HUDEP-2 (cell line): ENCODE results near the gene GABBR2.
A peak's percentile ranks its signal among the peaks of the same experiment; 100 is the strongest.

Source experiments
- DNase-seq, 76 experiments: peaks; one replicate each; lab custom pipeline; 2025; ENCODE audit not compliant: unreplicated experiment in 76 of 76; lab: John Stamatoyannopoulos, UW

GABBR2 gene

DNA sequence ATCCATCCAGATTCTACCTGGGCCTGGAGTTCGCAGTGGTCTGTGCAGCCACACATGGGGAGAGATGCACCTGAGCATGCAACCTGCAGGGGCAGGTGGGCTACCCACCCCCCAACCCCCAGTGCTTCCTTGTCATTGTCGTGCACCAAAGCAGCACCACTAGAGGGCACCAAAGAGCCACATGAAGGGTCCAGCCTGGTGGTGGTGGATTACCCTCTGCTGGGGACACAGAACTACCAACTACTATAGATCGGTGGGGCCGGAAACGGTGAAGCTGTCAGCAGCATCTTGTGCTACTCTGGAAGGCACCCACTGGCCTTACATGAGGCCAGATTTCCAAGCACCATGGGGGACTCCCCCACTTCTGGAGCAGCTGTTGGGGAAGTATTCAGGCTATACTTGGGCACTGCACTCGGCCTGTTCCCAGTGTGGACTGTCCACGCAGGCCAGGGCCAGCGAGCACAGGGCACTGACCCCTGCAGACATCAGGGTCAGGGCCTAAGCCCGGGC, 393.1 kb downstream of the GABBR2 start:
- DNase-seq = peak in 67 of 76 experiments; percentile 4 to 80 (median 44)

DNA sequence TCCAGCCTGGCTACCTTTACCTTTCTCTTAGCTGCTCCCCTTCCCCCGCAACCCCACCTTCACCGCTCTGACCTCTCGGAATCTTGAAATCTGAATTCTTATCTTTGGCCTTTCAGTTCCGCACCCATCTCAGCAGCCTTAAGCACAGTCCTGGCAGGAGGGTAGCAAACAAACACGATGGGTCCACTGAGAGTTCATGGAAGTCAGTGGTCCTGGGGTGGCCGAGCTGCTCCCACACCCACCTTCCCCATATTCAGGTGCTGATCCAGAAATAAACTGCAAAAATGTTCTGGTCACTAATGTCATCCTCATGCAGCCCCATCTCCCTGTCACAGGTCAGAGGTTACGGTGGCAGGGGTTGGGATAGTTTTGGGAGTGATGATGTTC, 393.7 kb downstream of the GABBR2 start:
- no peak for DNase-seq

DNA sequence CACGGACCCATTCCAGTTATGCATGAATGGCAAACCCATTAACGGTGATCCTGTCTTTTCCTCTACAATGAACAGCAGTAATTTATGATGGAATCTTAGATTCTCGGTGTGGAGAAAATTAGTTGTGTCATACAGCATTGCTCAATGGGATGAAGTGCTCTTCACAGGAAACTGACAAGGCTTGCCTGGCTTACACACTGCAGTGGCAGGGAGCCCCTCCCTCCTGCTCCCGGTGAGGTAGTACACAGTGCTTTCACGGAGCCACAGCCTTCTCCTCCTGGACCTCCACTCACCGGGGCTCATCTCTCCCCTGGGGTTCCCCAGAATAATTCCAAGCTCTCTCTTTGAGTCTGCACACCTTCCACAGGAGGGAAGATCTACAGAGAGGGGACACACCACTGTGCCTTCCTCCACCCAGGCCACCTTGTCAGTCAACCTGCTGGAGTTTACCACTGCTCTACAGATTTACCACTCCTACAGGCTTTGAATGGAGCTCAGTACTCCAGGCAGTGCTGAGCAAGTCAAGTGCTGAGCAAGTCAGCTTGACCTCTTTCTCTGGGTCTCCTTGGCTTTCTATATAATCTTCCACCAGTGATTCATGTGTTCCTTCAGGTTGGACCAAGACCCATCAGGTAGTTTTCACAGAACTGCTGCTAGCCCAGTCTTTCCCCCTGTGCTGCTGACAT, 394.2 kb downstream of the GABBR2 start:
- DNase-seq = no peak

DNA sequence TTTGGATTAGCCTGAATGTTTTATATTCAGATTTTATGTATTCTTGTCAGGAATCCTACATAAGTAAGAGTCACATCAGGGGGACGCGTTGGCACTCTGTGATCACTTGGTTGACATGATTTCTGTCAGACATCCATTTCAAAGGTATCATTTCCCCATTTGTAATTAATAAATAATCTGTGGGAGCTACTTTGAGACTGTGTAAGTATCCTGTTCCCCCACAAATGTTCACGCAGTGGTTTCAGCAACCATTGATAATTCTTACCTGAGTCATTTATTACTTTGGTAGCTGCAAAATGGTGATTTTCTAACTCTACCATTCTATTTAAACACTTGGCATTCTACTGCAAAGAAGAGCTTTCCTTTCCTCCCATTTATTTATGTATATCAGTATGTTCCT, 396.4 kb downstream of the GABBR2 start:
- DNase-seq = no peak

DNA sequence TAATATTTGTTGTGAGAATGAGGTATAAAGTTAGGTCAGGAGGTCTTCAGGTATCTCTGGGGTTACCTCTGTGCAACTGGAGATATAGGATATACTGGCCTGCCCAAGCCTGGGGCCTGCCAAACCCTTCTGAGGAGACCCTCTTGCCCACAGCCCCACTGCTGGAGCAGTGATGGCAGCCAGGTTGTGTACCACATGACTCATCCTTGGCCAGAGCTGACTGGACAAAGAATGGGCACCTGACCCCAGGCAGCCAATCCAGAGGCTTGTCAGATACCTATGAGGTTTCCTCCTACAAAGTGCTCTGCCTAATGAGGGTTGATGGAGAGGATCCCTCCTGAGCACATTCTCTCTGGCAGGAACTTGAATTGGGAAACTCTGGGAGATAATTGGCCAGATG, 397.2 kb downstream of the GABBR2 start:
- DNase-seq = no peak

DNA sequence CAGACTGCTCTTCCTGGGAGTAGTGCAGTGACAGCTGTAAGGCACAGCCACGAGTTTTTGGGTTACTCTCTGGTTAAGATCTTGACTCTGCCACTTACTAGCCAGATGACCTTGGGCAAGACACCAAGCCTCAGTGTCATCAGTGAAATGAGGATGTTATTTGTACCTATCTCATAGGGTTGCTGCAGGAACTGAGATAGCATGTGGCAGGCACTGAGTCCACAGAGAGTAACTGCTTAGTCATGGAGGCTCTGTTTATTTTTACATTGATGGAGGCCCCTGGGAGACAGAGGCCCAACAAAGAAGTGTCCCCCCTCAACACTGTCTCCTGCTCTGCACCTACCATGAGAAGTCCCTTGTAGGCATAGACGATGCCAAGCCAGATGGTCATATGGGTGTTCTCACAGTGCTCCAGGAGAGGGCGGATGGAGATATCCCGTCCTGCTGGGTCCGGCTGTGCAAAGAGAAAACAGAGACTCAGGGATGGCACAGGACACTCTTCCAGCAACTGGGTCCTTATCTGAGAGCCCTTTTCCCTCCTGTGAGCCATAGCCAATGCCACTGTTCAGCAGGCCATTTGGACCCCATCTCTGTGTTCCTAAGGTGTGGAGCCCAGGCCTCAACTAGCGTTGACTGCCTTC, 397.9 kb downstream of the GABBR2 start:
- no peak for DNase-seq

DNA sequence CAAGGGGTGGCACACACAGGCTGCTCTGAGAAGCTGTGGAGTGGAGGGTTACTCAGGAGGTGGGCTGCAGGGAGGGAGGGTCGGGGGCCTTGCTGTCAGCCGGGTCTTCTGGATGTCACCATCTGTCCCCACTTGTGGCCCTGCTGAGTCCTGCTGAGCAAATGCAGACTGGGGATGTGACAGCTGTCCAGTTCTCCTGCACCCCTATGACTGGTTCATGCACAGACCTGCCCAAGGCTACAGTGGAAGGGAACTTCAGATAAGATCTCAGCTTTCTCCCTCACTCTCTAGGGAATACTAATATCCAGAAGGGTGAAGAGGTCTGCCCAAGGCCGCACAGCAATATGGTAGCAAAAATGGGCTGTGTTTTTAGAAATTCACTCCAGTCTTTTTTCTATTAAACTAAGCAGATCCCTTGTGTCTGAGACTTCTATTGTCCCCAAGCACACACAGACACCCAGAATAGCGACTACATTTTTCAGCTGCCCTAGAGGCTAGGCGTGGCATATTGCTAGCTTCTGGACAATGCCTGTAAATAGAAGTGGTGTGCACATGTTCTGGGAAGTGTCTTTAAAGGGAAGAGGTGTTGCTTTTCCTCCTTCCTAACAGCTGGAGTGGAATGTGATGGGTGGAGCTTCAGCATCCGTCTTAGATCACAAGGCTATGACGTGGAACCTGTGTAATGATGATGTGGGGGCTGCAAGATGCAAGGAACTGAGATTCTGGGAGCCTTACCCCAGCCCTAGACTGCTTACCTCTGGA, 402.2 kb downstream of the GABBR2 start:
- no peak for DNase-seq

DNA sequence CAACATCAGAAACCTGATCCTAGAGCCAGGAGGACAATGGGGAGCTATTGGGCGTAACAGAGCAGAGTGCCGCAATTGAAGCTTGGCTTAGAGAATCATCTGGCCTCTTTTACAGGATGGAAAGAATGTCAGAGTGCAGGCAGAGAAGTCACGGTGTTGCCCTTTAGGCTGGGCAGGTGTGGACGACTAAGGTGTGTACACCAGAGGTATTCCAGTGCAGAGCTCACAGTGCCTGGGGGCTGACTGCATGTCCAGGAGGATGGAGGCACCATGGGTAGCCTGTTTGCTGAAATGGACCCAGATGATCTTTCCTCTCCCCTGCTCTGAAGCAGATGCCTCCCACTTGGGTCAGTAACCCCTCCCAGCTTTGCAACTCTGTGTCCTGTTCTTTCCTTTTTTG, 404.4 kb downstream of the GABBR2 start:
- DNase-seq = no peak

DNA sequence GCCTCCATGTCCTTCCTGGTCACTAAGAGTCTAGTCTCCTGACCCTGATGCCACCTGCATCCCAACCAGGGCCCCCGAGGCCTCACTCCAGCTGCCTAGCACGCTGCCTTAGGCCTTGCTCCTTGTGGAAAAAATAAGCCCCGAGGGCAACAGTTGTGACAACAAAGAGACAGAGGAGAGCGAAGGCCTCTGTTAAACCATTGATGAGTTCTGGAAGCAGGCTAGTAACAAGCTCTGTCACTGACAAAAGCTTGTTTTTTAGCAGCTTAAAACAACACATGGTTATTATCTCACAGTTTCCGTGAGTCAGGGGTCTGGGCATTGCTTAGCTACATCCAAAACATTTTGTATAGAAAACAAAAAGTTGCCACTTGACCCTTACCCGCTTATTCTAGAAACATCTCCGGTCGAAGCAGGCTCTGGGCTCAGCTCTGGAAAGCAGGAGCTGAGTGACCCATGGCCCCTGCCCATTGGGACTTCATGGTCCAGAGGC, 405.1 kb downstream of the GABBR2 start:
- no peak for DNase-seq

DNA sequence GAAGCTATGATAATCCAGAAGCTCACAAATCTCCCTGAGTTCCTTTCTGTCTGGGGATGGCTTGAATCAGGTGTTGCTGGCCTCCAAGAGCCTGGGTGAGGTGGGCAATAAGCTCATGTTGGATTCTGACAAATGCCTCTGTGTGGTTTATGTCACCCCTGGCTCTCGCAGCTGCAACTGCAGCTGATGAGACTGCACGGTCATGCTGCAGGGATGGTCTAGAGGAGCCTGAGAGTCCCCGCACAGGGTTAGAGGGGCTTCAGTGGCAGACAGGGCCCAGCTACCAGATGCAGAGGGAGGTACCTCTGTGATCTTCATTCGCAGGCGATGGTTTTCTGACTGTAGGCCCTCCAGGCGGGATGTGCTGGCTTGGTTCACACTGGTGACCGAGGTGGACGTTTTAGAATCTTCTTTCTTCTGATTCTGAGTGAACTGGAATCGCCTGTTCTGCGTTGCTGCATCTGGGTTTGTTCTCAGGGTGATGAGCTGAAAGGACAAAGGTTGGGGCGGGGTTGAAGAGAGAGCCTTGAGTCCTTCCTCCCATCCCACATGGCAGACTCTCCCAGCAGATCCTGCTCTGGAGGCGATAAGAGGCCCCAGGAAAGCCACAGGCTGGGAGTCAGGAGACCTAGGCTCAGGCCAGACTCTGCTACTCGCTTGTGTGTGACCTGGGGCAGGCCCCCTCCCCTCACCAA, 405.6 kb downstream of the GABBR2 start:
- no peak for DNase-seq

DNA sequence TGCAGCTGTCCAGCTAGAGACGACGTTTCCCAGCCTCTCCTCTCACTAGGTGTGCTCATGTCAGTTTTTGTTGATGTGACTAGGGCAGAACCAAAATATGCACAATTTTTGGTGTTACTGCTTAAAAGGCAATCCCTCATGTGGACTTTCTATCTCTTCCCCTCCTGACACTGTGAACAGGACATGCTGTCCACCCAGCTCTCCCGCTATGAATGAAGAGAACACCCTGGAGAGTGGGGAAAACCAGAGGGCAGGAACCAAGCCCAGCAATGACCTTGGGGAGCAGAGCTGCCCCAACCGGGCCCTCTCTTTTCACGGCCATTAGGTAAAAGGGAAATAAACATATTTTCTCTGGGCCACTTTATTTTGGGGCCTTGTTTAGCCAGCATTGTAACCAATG, 406.6 kb downstream of the GABBR2 start:
- no peak for DNase-seq

DNA sequence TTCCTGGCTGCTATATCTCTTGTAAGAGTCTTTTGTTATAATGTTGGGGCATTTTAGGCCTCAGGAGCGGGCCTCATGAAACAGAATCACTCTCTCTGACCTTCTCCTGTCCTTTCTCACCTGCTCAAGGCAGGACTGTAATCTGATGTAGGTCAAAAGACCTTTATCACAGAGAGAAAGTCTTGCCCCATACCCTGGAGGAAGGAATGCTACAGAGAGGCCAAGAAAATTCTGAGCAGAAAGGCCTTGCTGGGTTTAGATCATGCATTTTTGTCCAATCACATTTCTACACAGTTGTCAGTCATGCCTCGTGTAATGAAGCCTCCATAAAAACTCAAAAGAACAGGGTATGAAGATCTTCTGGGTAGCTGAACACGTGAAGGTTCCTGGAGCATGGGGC, 408.1 kb downstream of the GABBR2 start:
- no peak for DNase-seq

DNA sequence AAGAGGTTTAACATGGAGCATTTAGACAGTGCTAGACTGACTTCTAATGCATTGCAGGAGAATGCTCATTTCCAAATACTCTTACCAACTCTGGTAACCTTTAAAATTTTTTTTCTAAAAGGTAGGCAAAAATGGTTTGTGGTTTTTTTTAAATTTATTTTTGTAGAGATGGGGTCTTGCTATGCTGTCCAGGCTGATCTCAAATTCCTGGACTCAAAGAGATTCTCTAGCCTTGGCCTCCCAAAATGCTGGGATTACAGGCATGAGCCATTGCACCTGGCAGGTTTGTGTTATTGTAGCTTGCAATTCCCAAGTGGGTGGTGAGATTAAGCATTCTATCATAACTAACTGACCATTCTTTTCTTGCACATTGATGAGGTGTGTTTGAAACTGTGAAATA, 410.3 kb downstream of the GABBR2 start:
- DNase-seq = no peak

DNA sequence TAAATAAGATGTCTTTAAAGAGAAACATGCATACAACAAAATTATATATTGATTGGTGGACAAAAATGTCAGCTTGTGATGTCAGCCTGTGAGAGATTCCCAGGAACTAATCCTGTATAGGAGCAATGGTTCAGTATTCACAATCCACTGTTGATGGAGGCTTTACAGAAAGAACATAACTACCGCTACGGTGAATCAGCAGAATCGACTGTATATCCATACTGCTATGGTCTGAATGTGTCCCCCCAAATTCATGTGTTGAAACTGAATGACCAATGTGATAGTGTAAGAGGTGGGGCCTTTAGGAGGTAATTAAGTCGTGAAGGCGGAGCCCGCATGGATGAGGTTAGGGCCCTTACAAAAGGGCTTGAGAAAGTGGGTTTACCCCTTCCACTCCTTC, 412.9 kb downstream of the GABBR2 start:
- DNase-seq = no peak

DNA sequence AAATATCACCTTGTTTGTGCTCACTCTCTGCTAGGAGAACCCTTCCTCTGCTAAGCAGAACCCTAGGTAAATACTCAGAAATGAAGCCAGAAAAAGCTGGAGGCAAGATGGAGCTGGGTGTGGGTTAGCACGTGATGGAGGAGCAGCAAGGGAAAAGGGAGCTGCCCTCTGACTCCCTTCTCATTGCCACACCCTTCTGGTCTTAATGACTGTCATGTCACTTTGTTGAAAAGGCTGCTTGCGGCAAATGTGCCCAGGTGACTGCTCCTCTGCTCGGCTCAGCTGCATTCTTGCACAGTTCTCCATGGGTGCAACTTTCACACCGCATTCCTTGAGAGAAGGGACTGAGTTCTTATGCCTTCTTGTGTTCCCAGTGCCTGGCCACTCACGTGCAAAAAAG, 416.9 kb downstream of the GABBR2 start:
- no peak for DNase-seq

DNA sequence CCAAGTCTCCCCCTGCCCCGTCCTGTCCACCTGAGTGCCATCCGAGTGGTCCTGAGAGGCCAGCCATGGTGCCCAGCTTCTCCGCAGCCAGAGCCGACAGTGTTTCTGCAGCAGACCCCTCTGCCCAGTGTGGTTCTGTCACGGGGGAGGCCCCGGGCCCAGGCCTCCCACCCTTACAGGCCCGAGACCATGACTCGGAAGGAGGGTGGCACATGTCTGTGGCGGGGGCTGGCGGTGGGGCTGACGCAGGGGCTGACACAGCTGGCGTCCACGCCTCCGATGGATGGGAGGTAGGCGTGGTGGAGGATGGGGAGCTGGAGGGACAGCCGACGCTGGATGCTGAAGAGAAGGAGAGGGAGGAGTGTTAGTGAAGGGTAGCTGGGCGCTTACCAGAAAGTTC, 418.3 kb downstream of the GABBR2 start:
- no peak for DNase-seq

DNA sequence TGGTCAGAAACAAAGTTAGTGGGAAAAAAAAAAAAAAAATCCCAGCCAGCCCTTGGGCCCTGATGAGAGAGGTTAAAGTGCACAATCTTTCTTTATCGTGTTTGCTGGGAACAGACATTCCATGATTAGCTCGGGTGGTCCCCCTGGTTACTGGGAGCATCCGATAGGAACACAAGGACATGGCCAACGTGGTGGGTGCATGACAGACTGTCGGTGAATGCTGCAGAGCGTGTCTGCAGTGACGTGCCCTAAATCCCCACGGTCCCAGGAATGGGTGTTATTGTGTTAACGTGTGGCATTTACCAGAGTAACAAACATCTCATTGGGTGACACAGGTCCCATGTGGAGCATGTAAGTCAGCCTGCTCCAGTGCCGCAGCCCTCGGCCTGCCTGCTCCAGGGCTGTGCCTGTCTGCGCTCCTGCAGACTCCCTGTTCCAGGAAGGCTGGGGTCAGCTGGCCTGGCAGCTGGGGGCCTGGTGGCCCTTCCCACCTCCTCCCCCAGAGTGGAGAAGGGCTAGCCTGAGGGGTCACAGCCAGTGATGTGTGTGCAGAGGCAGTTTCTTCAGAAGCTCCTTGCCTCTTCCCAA, 419.0 kb downstream of the GABBR2 start:
- no peak for DNase-seq

DNA sequence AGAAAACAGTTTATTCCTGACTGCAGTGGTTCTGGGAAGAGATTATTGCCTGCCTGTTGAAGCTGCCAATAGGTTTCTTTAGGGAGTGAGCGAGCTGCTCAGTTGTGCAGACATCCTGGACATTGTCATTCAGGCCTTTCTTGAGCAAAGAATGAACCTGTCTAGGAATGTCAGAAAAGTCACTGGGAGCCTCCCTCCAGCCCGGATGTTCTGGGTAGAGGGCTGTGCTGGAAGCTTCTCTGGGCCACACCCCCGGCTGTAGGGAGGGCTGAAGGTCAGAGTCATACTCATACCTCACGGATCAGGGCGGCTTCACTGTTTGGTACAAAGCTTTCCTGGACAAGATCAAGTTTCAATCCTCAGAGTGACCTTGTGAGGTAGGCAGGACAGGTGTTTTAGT, 419.9 kb downstream of the GABBR2 start:
- DNase-seq = no peak

DNA sequence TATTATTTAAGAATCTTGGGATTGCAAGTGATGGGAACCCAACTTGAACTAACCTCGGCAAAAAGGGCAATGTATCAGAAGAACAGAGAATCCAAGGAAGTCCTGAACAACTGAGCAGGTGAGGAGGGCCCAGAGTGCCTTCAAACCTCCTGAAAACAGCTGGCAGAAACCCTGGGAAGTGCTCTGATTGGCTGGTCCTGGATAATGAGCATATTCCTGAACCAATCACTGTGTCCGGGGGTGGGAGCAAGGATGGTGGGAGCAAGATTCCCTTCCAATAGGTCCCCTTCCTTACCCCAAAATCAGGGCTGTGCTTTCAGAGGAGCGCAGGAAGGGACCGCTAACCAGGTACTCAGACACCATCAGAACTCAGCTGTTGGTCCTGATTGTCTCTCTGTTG, 421.4 kb downstream of the GABBR2 start:
- no peak for DNase-seq

DNA sequence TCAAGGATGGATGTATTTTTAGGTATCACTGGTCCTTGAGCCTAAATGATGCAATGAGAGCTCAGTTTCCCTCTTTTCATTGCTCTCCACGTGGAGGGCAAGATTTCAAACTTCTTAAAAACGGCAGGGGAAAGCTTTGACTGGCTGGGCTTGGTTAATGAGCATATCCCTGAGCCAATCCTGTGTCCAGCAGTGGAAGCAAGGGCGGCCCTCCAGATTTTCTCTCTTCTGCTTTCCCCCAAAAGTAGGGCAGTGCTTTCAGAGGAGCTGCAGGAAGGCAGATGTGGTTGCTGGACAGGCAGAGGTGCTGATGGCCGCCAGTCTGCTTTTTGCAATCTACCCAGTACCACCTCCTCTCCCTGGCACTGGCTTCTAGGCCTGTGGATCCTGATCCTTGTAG, 423.3 kb downstream of the GABBR2 start:
- no peak for DNase-seq

DNA sequence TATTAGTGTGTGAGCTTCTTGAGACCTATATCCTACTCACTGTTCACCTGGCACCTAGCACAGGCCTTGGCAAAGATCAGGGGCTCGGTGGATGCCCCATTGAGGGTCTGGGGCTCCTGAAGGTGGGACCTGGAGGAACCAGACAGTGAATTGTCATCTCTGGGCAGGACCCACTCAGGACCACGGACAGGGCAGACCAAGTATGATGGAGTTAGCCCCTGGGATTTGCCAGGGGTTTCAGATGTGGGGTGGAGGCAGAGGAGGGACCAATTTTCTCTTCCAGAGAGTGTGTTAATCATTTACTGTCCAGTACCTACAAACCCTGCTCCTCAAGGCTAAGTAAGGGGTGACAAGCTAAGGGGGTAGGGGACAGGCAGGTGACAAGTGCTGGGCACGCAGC, 424.0 kb downstream of the GABBR2 start:
- DNase-seq = no peak
